Measurements from ENCODE around the gene PCK2. TPM values are rescaled to one million over a fixed set of nuclear protein-coding genes. Genes with fewer than 3 reads are reported as not detected.

Gene PCK2
- total and polyA plus RNA-seq, 2 of the 13 experiments (the other 11 are each of a cell fraction or from before 2014, with no cell fraction given): 129 to 272 TPM

GRCh38 chr14:24113801-24114531 is 19.9 kb downstream of the PCK2 start (continued):
- TF ChIP-seq MAX (IDR thresholded peaks at IDR 0.05) (no peak), ZNF501 (CRISPR knock-in tag; IDR thresholded peaks at IDR 0.05) (peak; percentile 98), TP53 (CRISPR knock-in tag; conservative IDR thresholded peaks at IDR 0.05) (peak; percentile 43; the same call in 1 of the 2 replicates), MEF2D (CRISPR knock-in tag; IDR thresholded peaks at IDR 0.05) (peak; percentile 98), CENPT (CRISPR knock-in tag; IDR thresholded peaks at IDR 0.05; ENCODE audit: low read depth) (no peak; the same call in none of the 2 replicates), ADNP (CRISPR knock-in tag; IDR thresholded peaks at IDR 0.05) (peak; percentile 97), DR1 (CRISPR knock-in tag; IDR thresholded peaks at IDR 0.05) (peak; percentile 86; the same call in 1 of the 2 replicates), NFATC3 (CRISPR knock-in tag; IDR thresholded peaks at IDR 0.05) (no peak), HBP1 (CRISPR knock-in tag; IDR thresholded peaks at IDR 0.05; ENCODE audit: low read depth) (peak; percentile 45)
